H1 (cell line): Measurements from ENCODE around the gene CDC73. TPM values are rescaled to one million over a fixed set of nuclear protein-coding genes. Genes with fewer than 3 reads are reported as not detected.

Source experiments
- CTCF ChIA-PET: fragments of 300-600 bp; sonication (Branson Sonifier 250); formaldehyde crosslinking; loops from one replicate; lab custom pipeline; 2021; ENCODE audit not compliant: partially characterized antibody; lab: Charles Lee
- POLR2A ChIA-PET: fragments of 300-600 bp; sonication (Branson Sonifier 250); formaldehyde crosslinking; loops from one replicate; lab custom pipeline; 2021; ENCODE audit warnings: inconsistent platforms; ENCODE audit not compliant: partially characterized antibody; lab: Charles Lee
- DNase-seq, 2 experiments: peaks; one replicate each; pipeline versions ENCODE4 v3.0.0 to v3.0.0-alpha.2; 2010 to 2022; ENCODE audit warnings: low spot score in 2 of 2, low read depth in 1 of 2, mixed read lengths in 1 of 2
- FAIRE-seq: peaks from 2 replicates; lab custom pipeline; 2011; peaks lifted over from hg19 to GRCh38; lab: Jason Lieb, UNC
- H2AFZ ChIP-seq: 2 replicates; pipeline ENCODE4 v1.8.1; 2012; ENCODE audit warnings: low read length, inconsistent platforms
- H2AK5ac ChIP-seq: 2 replicates; pipeline ENCODE4 v1.6.1; 2013; ENCODE audit warnings: low read depth, low read length
- H2BK120ac ChIP-seq: replicated peaks from 2 replicates; pipeline ENCODE3; 2013; ENCODE audit warnings: low read depth, low read length, inconsistent platforms
- H2BK12ac ChIP-seq: 2 replicates; pipeline ENCODE4 v1.6.1; 2013; ENCODE audit warnings: low read depth, low read length
- H2BK15ac ChIP-seq: 2 replicates; pipeline ENCODE4 v1.6.1; 2013; ENCODE audit warnings: low read length
- H2BK20ac ChIP-seq: 2 replicates; pipeline ENCODE4 v1.6.1; 2013; ENCODE audit warnings: low read length
- H2BK5ac ChIP-seq: 2 replicates; pipeline ENCODE4 v1.6.1; 2013; ENCODE audit warnings: low read depth, low read length
- H3K14ac ChIP-seq: 2 replicates; pipeline ENCODE4 v1.6.1; 2013; ENCODE audit warnings: inconsistent platforms; ENCODE audit not compliant: insufficient read length
- H3K18ac ChIP-seq: 2 replicates; pipeline ENCODE4 v1.6.1; 2013; ENCODE audit warnings: low read length; ENCODE audit errors: extremely low read depth
- H3K23ac ChIP-seq: 2 replicates; pipeline ENCODE4 v1.6.1; 2013; ENCODE audit warnings: inconsistent platforms; ENCODE audit not compliant: insufficient read length
- H3K23me2 ChIP-seq: 2 replicates; pipeline ENCODE4 v1.6.1; 2013; ENCODE audit warnings: low read depth, low read length
- H3K27ac ChIP-seq: 2 replicates; pipeline ENCODE4 v1.6.1; 2011; ENCODE audit warnings: low read depth, low read length, inconsistent platforms
- H3K27me3 ChIP-seq, 4 experiments: replicated peaks in 1 of 4; 1 replicate in 1 of 4; 2 replicates in 3 of 4; pipeline versions ENCODE4 v1.6.1 to v1.8.1; 2011 to 2013; ENCODE audit warnings: low read length in 3 of 4, mild to moderate bottlenecking in 3 of 4, inconsistent platforms in 2 of 4, mixed read lengths in 2 of 4, moderate library complexity in 1 of 4; ENCODE audit not compliant: control insufficient read depth in 3 of 4, insufficient read depth in 3 of 4; ENCODE audit errors: extremely low read depth in 1 of 4
- H3K36me3 ChIP-seq, 4 experiments: 2 replicates each; pipeline versions ENCODE4 v1.6.1 to v1.8.1; 2011 to 2013; ENCODE audit warnings: mild to moderate bottlenecking in 4 of 4, low read length in 3 of 4, moderate library complexity in 2 of 4, control low read depth in 1 of 4, inconsistent platforms in 1 of 4; ENCODE audit not compliant: insufficient read depth in 4 of 4, control insufficient read depth in 2 of 4
- H3K4ac ChIP-seq: replicated peaks from 2 replicates; pipeline ENCODE3; 2013; ENCODE audit warnings: low read length, low read depth, mixed read lengths, inconsistent platforms; ENCODE audit not compliant: insufficient read length
- H3K4me1 ChIP-seq, 4 experiments: replicated peaks in 1 of 4; 1 replicate in 1 of 4; 2 replicates in 3 of 4; pipeline versions ENCODE4 v1.6.1 to v1.8.1; 2011 to 2013; ENCODE audit warnings: low read length in 3 of 4, inconsistent platforms in 2 of 4, mixed read lengths in 1 of 4; ENCODE audit not compliant: insufficient read depth in 4 of 4, control insufficient read depth in 3 of 4
- H3K4me2 ChIP-seq, 2 experiments: 2 replicates each; pipeline versions ENCODE4 v1.6.1 to v1.8.1; 2011 to 2013; ENCODE audit warnings: low read depth in 2 of 2, low read length in 2 of 2, control low read depth in 1 of 2, inconsistent platforms in 1 of 2, mild to moderate bottlenecking in 1 of 2; ENCODE audit not compliant: insufficient read depth in 1 of 2
- H3K4me3 ChIP-seq, 4 experiments: fragments of 200-600, 300-600 bp in 1 of 4; sonication (generic), shearing (Covaris generic), sonication (Bioruptor Twin) in 1 of 4; 2 replicates each; pipeline versions ENCODE4 v1.5.1 to v1.8.1; 2011 to 2016; ENCODE audit warnings: low read length in 4 of 4, low read depth in 3 of 4, control low read depth in 2 of 4, inconsistent platforms in 2 of 4, mild to moderate bottlenecking in 2 of 4, mixed read lengths in 1 of 4, moderate library complexity in 1 of 4; ENCODE audit not compliant: insufficient read depth in 2 of 4; ENCODE audit errors: extremely low read depth in 1 of 4
- H3K56ac ChIP-seq: replicated peaks from 2 replicates; pipeline ENCODE3; 2013; ENCODE audit warnings: low read depth, mild to moderate bottlenecking, mixed read lengths, low read length, inconsistent platforms; ENCODE audit not compliant: insufficient read length
- H3K79me1 ChIP-seq: 2 replicates; pipeline ENCODE4 v1.6.1; 2013; ENCODE audit warnings: low read depth, low read length, control low read depth
- H3K79me2 ChIP-seq, 2 experiments: 2 replicates each; pipeline versions ENCODE4 v1.6.1 to v1.8.1; 2012 to 2013; ENCODE audit warnings: low read length in 2 of 2, mild to moderate bottlenecking in 2 of 2, inconsistent platforms in 1 of 2; ENCODE audit not compliant: insufficient read depth in 2 of 2, control insufficient read depth in 1 of 2
- H3K9ac ChIP-seq, 4 experiments: replicated peaks in 1 of 4; 1 replicate in 1 of 4; 2 replicates in 3 of 4; pipeline versions ENCODE4 v1.6.1 to v1.8.1; 2011 to 2013; ENCODE audit warnings: low read depth in 3 of 4, low read length in 3 of 4, control low read depth in 2 of 4, mild to moderate bottlenecking in 2 of 4, moderate library complexity in 2 of 4, inconsistent platforms in 1 of 4; ENCODE audit errors: extremely low read depth in 1 of 4
- H3K9me3 ChIP-seq, 2 experiments: 2 replicates each; pipeline versions ENCODE4 v1.6.1 to v1.8.1; 2012 to 2013; ENCODE audit warnings: mild to moderate bottlenecking in 2 of 2, moderate library complexity in 2 of 2, control low read depth in 1 of 2, inconsistent platforms in 1 of 2, low read depth in 1 of 2, low read length in 1 of 2, mixed read lengths in 1 of 2; ENCODE audit not compliant: insufficient read depth in 2 of 2
- H4K20me1 ChIP-seq, 2 experiments: replicated peaks in 1 of 2; 2 replicates each; pipeline versions ENCODE3 to v1.8.1; 2011 to 2013; ENCODE audit warnings: inconsistent platforms in 2 of 2, low read length in 2 of 2, mild to moderate bottlenecking in 1 of 2; ENCODE audit not compliant: insufficient read depth in 2 of 2, control insufficient read depth in 1 of 2
- H4K5ac ChIP-seq: 2 replicates; pipeline ENCODE4 v1.6.1; 2013; ENCODE audit warnings: low read length, low read depth, mixed read lengths, inconsistent platforms; ENCODE audit not compliant: insufficient read length
- H4K8ac ChIP-seq: 2 replicates; pipeline ENCODE4 v1.8.0; 2013; ENCODE audit warnings: mild to moderate bottlenecking, moderate library complexity, low read length, inconsistent platforms; ENCODE audit not compliant: insufficient read depth; ENCODE audit errors: extremely low read depth
- H4K91ac ChIP-seq: replicated peaks from 2 replicates; pipeline ENCODE3; 2013; ENCODE audit warnings: low read length, mixed read lengths, inconsistent platforms; ENCODE audit not compliant: insufficient read length
- CHD2 ChIP-seq: IDR thresholded peaks from 2 replicates; pipeline ENCODE4 v1.6.1; 2012; ENCODE audit warnings: low read length, improper control_type of control experiment
- CREB1 ChIP-seq: IDR thresholded peaks from 2 replicates; pipeline ENCODE4 v1.6.1; 2012; ENCODE audit warnings: inconsistent platforms
- EP300 ChIP-seq, 2 experiments: IDR thresholded peaks; 1 replicate in 1 of 2; 2 replicates in 1 of 2; pipeline ENCODE4 v1.6.1; 2011 to 2012; ENCODE audit warnings: low read depth in 2 of 2, low read length in 2 of 2, mild to moderate bottlenecking in 2 of 2, borderline replicate concordance in 1 of 2, inconsistent platforms in 1 of 2, moderate library complexity in 1 of 2
- RXRA ChIP-seq: IDR thresholded peaks from 2 replicates; pipeline ENCODE4 v1.6.1; 2011; ENCODE audit warnings: low read depth, mild to moderate bottlenecking, low read length, moderate library complexity; ENCODE audit not compliant: insufficient read depth
- SAP30 ChIP-seq: fragments of 300-600 bp; sonication (generic); IDR thresholded peaks from 2 replicates; pipeline ENCODE4 v1.7.1; 2012; ENCODE audit warnings: low read length, moderate library complexity, mild to moderate bottlenecking, inconsistent platforms; ENCODE audit not compliant: insufficient read depth, insufficient replicate concordance
- SP4 ChIP-seq: IDR thresholded peaks from 2 replicates; pipeline ENCODE4 v1.6.1; 2012; ENCODE audit warnings: low read length, inconsistent platforms
- SUZ12 ChIP-seq: fragments of 200-600 bp; sonication (generic); IDR thresholded peaks from 2 replicates; pipeline ENCODE4 v1.6.1; 2012; ENCODE audit warnings: mild to moderate bottlenecking, inconsistent platforms, low read length, moderate library complexity, mixed read lengths
- TBP ChIP-seq: IDR thresholded peaks from 2 replicates; pipeline ENCODE4 v1.6.1; 2011; ENCODE audit warnings: low read depth, low read length, improper control_type of control experiment
- TCF12 ChIP-seq: IDR thresholded peaks from 2 replicates; pipeline ENCODE4 v1.6.1; 2011; ENCODE audit warnings: low read depth, mild to moderate bottlenecking, low read length
- TEAD4 ChIP-seq: IDR thresholded peaks from 2 replicates; pipeline ENCODE4 v1.6.1; 2012; ENCODE audit warnings: low read depth, low read length, inconsistent platforms, mixed read lengths
- WGBS, 2 experiments: shearing (Covaris generic) in 1 of 2; methylation state at CpG; one replicate each; pipeline versions ENCODE4 v1.1.6 to v1.1.7; 2013 to 2015; ENCODE audit warnings: low lambda C conversion rate in 2 of 2, mixed read lengths in 2 of 2, inconsistent platforms in 1 of 2, low coverage in 1 of 2, missing lambda C conversion rate in 1 of 2; ENCODE audit not compliant: insufficient replicate concordance in 2 of 2, insufficient coverage in 1 of 2, insufficient read length in 1 of 2; ENCODE audit errors: extremely low coverage in 1 of 2, missing lambda C conversion rate in 1 of 2; 5-methylcytosine and 5-hydroxymethylcytosine counted together
- polyA plus RNA-seq, 7 experiments: library from polyadenylated mRNA; depleted of rRNA in 3 of 7; stranded (reverse) in 5 of 7; unstranded in 2 of 7; fragments of >200 nt in 5 of 7; fragments of 200-250 nt in 2 of 7; gene quantifications; 1 replicate in 5 of 7; 2 replicates in 1 of 7; 4 replicates in 1 of 7; pipeline versions ENCODE4 v1.2.1 to v1.2.3, GENCODE V29; 2011 to 2013; ENCODE audit warnings: missing spikeins in 2 of 7, mixed read lengths in 2 of 7
- total RNA-seq: library from RNA; stranded (reverse); fragmentation: NEBNext Ultra II Directional; extraction: Animal tissue kit (Norgen Biotek cat#: 25700); gene quantifications from 2 replicates; pipeline ENCODE4 v1.2.1, GENCODE V29; 2021
- TF ChIP-seq, protein P1 (sequence below): IDR thresholded peaks from 2 replicates; pipeline ENCODE4 v1.6.1; 2012; ENCODE audit warnings: inconsistent platforms

CDC73 gene
- total and polyA plus RNA-seq, 2 of the 8 experiments (the other 6 are each of a cell fraction or from before 2014, with no cell fraction given): 9.8 to 64.0 TPM

DNA sequence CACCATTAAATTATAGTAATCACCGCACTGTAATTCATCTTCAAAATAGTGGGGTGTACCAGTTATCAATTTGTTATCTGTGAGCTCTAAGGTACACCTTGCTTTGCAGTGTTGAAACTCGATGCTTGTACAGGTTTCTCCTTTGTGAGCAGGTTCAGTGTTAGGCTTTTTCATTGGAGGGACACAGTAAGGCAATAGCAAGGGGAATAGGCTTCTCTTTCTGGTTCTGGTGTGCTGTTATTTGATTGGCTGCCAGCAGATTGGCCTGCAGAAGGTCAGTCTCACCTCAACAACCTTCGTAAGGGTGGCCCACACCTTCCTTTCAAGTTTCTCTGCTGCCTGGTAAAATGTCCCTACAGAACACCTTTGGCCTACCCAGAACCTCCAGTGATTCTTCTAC, 140.8 kb downstream of the CDC73 start:
- POLR2A ChIA-PET: no interaction called here
- Histone ChIP-seq H3K4me3 (no peak overlapping the region), H3K23ac (no peak overlapping the region), H3K56ac (no peak overlapping the region), H4K5ac (no peak overlapping the region), H2AFZ (no peak overlapping the region), H2BK5ac (no peak overlapping the region), H3K4ac (no peak overlapping the region), H2BK15ac (no peak overlapping the region), H4K91ac (no peak overlapping the region), H4K8ac (no peak overlapping the region), H4K20me1 (no peaks in the 10 kb centered on the region), H3K79me2 (no peaks in the 10 kb centered on the region), H2BK120ac (no peak overlapping the region), H3K36me3 (no peaks in the 10 kb centered on the region), H3K23me2 (no peaks in the 10 kb centered on the region), H3K9ac (no peak overlapping the region), H2BK20ac (no peak overlapping the region), H3K79me1 (0 out of 2 replicates have a peak, but pooled peaks cover 3% of the 10 kb centered on the region), H3K9me3 (no peaks in the 10 kb centered on the region), H3K18ac (no peak overlapping the region), H3K27me3 (no peaks in the 10 kb centered on the region), H2AK5ac (no peak overlapping the region), H3K4me2 (no peak overlapping the region), H3K4me1 (0 out of 7 replicates have a peak, but pooled peaks cover 0 to 2% (median 0%) of the 10 kb centered on the region in 4 experiments), H2BK12ac (no peak overlapping the region), H3K27ac (no peak overlapping the region), H3K14ac (no peak overlapping the region)
- CTCF ChIA-PET: interaction anchor here (1.1 kb wide), 1 partner anchor 13 kb away, joined by 6 read pairs; no protein-coding TSS in a partner anchor
- no peak for FAIRE-seq
- no peak for DNase-seq
- 97% methylated on average over 3 of the region's 3 CpGs; no CpG with 5 or more reads in 1 of the 2 experiments for WGBS, 2 experiments
- TF ChIP-seq, protein P1, sequence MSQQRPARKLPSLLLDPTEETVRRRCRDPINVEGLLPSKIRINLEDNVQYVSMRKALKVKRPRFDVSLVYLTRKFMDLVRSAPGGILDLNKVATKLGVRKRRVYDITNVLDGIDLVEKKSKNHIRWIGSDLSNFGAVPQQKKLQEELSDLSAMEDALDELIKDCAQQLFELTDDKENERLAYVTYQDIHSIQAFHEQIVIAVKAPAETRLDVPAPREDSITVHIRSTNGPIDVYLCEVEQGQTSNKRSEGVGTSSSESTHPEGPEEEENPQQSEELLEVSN: no peak
- TF ChIP-seq TEAD4 (no peak), TBP (no peak), SAP30 (no peak), TCF12 (no peak), SUZ12 (no peak), CHD2 (no peak), CREB1 (no peak), SP4 (no peak), RXRA (no peak), EP300 (IDR thresholded peaks at IDR 0.05; ENCODE audit: borderline replicate concordance in 1 of 2, low read depth in 2 of 2, low read length in 2 of 2) (no peak)
